H1 (cell line): Measurements from ENCODE around the gene VSTM4. TPM values are rescaled to one million over a fixed set of nuclear protein-coding genes. Genes with fewer than 3 reads are reported as not detected.

Source experiments
- CTCF ChIA-PET: fragments of 300-600 bp; sonication (Branson Sonifier 250); formaldehyde crosslinking; loops from one replicate; lab custom pipeline; 2021; ENCODE audit not compliant: partially characterized antibody; lab: Charles Lee
- POLR2A ChIA-PET: fragments of 300-600 bp; sonication (Branson Sonifier 250); formaldehyde crosslinking; loops from one replicate; lab custom pipeline; 2021; ENCODE audit warnings: inconsistent platforms; ENCODE audit not compliant: partially characterized antibody; lab: Charles Lee
- DNase-seq, 2 experiments: peaks; one replicate each; pipeline versions ENCODE4 v3.0.0 to v3.0.0-alpha.2; 2010 to 2022; ENCODE audit warnings: low spot score in 2 of 2, low read depth in 1 of 2, mixed read lengths in 1 of 2
- FAIRE-seq: peaks from 2 replicates; lab custom pipeline; 2011; peaks lifted over from hg19 to GRCh38; lab: Jason Lieb, UNC
- H2AFZ ChIP-seq: 2 replicates; pipeline ENCODE4 v1.8.1; 2012; ENCODE audit warnings: low read length, inconsistent platforms
- H2AK5ac ChIP-seq: 2 replicates; pipeline ENCODE4 v1.6.1; 2013; ENCODE audit warnings: low read depth, low read length
- H2BK120ac ChIP-seq: replicated peaks from 2 replicates; pipeline ENCODE3; 2013; ENCODE audit warnings: low read depth, low read length, inconsistent platforms
- H2BK12ac ChIP-seq: 2 replicates; pipeline ENCODE4 v1.6.1; 2013; ENCODE audit warnings: low read depth, low read length
- H2BK15ac ChIP-seq: 2 replicates; pipeline ENCODE4 v1.6.1; 2013; ENCODE audit warnings: low read length
- H2BK20ac ChIP-seq: 2 replicates; pipeline ENCODE4 v1.6.1; 2013; ENCODE audit warnings: low read length
- H2BK5ac ChIP-seq: 2 replicates; pipeline ENCODE4 v1.6.1; 2013; ENCODE audit warnings: low read depth, low read length
- H3K14ac ChIP-seq: 2 replicates; pipeline ENCODE4 v1.6.1; 2013; ENCODE audit warnings: inconsistent platforms; ENCODE audit not compliant: insufficient read length
- H3K18ac ChIP-seq: 2 replicates; pipeline ENCODE4 v1.6.1; 2013; ENCODE audit warnings: low read length; ENCODE audit errors: extremely low read depth
- H3K23ac ChIP-seq: 2 replicates; pipeline ENCODE4 v1.6.1; 2013; ENCODE audit warnings: inconsistent platforms; ENCODE audit not compliant: insufficient read length
- H3K23me2 ChIP-seq: 2 replicates; pipeline ENCODE4 v1.6.1; 2013; ENCODE audit warnings: low read depth, low read length
- H3K27ac ChIP-seq: 2 replicates; pipeline ENCODE4 v1.6.1; 2011; ENCODE audit warnings: low read depth, low read length, inconsistent platforms
- H3K27me3 ChIP-seq, 4 experiments: replicated peaks in 1 of 4; 1 replicate in 1 of 4; 2 replicates in 3 of 4; pipeline versions ENCODE4 v1.6.1 to v1.8.1; 2011 to 2013; ENCODE audit warnings: low read length in 3 of 4, mild to moderate bottlenecking in 3 of 4, inconsistent platforms in 2 of 4, mixed read lengths in 2 of 4, moderate library complexity in 1 of 4; ENCODE audit not compliant: control insufficient read depth in 3 of 4, insufficient read depth in 3 of 4; ENCODE audit errors: extremely low read depth in 1 of 4
- H3K36me3 ChIP-seq, 4 experiments: 2 replicates each; pipeline versions ENCODE4 v1.6.1 to v1.8.1; 2011 to 2013; ENCODE audit warnings: mild to moderate bottlenecking in 4 of 4, low read length in 3 of 4, moderate library complexity in 2 of 4, control low read depth in 1 of 4, inconsistent platforms in 1 of 4; ENCODE audit not compliant: insufficient read depth in 4 of 4, control insufficient read depth in 2 of 4
- H3K4ac ChIP-seq: replicated peaks from 2 replicates; pipeline ENCODE3; 2013; ENCODE audit warnings: low read length, low read depth, mixed read lengths, inconsistent platforms; ENCODE audit not compliant: insufficient read length
- H3K4me1 ChIP-seq, 4 experiments: replicated peaks in 1 of 4; 1 replicate in 1 of 4; 2 replicates in 3 of 4; pipeline versions ENCODE4 v1.6.1 to v1.8.1; 2011 to 2013; ENCODE audit warnings: low read length in 3 of 4, inconsistent platforms in 2 of 4, mixed read lengths in 1 of 4; ENCODE audit not compliant: insufficient read depth in 4 of 4, control insufficient read depth in 3 of 4
- H3K4me2 ChIP-seq, 2 experiments: 2 replicates each; pipeline versions ENCODE4 v1.6.1 to v1.8.1; 2011 to 2013; ENCODE audit warnings: low read depth in 2 of 2, low read length in 2 of 2, control low read depth in 1 of 2, inconsistent platforms in 1 of 2, mild to moderate bottlenecking in 1 of 2; ENCODE audit not compliant: insufficient read depth in 1 of 2
- H3K4me3 ChIP-seq, 4 experiments: fragments of 200-600, 300-600 bp in 1 of 4; sonication (generic), shearing (Covaris generic), sonication (Bioruptor Twin) in 1 of 4; 2 replicates each; pipeline versions ENCODE4 v1.5.1 to v1.8.1; 2011 to 2016; ENCODE audit warnings: low read length in 4 of 4, low read depth in 3 of 4, control low read depth in 2 of 4, inconsistent platforms in 2 of 4, mild to moderate bottlenecking in 2 of 4, mixed read lengths in 1 of 4, moderate library complexity in 1 of 4; ENCODE audit not compliant: insufficient read depth in 2 of 4; ENCODE audit errors: extremely low read depth in 1 of 4
- H3K56ac ChIP-seq: replicated peaks from 2 replicates; pipeline ENCODE3; 2013; ENCODE audit warnings: low read depth, mild to moderate bottlenecking, mixed read lengths, low read length, inconsistent platforms; ENCODE audit not compliant: insufficient read length
- H3K79me1 ChIP-seq: 2 replicates; pipeline ENCODE4 v1.6.1; 2013; ENCODE audit warnings: low read depth, low read length, control low read depth
- H3K79me2 ChIP-seq, 2 experiments: 2 replicates each; pipeline versions ENCODE4 v1.6.1 to v1.8.1; 2012 to 2013; ENCODE audit warnings: low read length in 2 of 2, mild to moderate bottlenecking in 2 of 2, inconsistent platforms in 1 of 2; ENCODE audit not compliant: insufficient read depth in 2 of 2, control insufficient read depth in 1 of 2
- H3K9ac ChIP-seq, 4 experiments: replicated peaks in 1 of 4; 1 replicate in 1 of 4; 2 replicates in 3 of 4; pipeline versions ENCODE4 v1.6.1 to v1.8.1; 2011 to 2013; ENCODE audit warnings: low read depth in 3 of 4, low read length in 3 of 4, control low read depth in 2 of 4, mild to moderate bottlenecking in 2 of 4, moderate library complexity in 2 of 4, inconsistent platforms in 1 of 4; ENCODE audit errors: extremely low read depth in 1 of 4
- H3K9me3 ChIP-seq, 2 experiments: 2 replicates each; pipeline versions ENCODE4 v1.6.1 to v1.8.1; 2012 to 2013; ENCODE audit warnings: mild to moderate bottlenecking in 2 of 2, moderate library complexity in 2 of 2, control low read depth in 1 of 2, inconsistent platforms in 1 of 2, low read depth in 1 of 2, low read length in 1 of 2, mixed read lengths in 1 of 2; ENCODE audit not compliant: insufficient read depth in 2 of 2
- H4K20me1 ChIP-seq, 2 experiments: replicated peaks in 1 of 2; 2 replicates each; pipeline versions ENCODE3 to v1.8.1; 2011 to 2013; ENCODE audit warnings: inconsistent platforms in 2 of 2, low read length in 2 of 2, mild to moderate bottlenecking in 1 of 2; ENCODE audit not compliant: insufficient read depth in 2 of 2, control insufficient read depth in 1 of 2
- H4K5ac ChIP-seq: 2 replicates; pipeline ENCODE4 v1.6.1; 2013; ENCODE audit warnings: low read length, low read depth, mixed read lengths, inconsistent platforms; ENCODE audit not compliant: insufficient read length
- H4K8ac ChIP-seq: 2 replicates; pipeline ENCODE4 v1.8.0; 2013; ENCODE audit warnings: mild to moderate bottlenecking, moderate library complexity, low read length, inconsistent platforms; ENCODE audit not compliant: insufficient read depth; ENCODE audit errors: extremely low read depth
- H4K91ac ChIP-seq: replicated peaks from 2 replicates; pipeline ENCODE3; 2013; ENCODE audit warnings: low read length, mixed read lengths, inconsistent platforms; ENCODE audit not compliant: insufficient read length
- CBX5 ChIP-seq: fragments of 300-800, 300-1000 bp; sonication (generic); IDR thresholded peaks from 2 replicates; pipeline ENCODE4 v1.7.1; 2016; ENCODE audit warnings: antibody characterized with exemption, low read length, low read depth
- CHD1 ChIP-seq: IDR thresholded peaks from 2 replicates; pipeline ENCODE4 v1.6.1; 2012; ENCODE audit warnings: low read depth, low read length, improper control_type of control experiment
- GABPA ChIP-seq: IDR thresholded peaks from 2 replicates; pipeline ENCODE4 v1.6.1; 2011; ENCODE audit warnings: mild to moderate bottlenecking, low read length, moderate library complexity, borderline replicate concordance; ENCODE audit not compliant: insufficient read depth
- RBBP5 ChIP-seq: IDR thresholded peaks from 2 replicates; pipeline ENCODE4 v1.7.1; 2012; ENCODE audit warnings: low read depth, mild to moderate bottlenecking, inconsistent platforms, low read length, moderate library complexity, borderline replicate concordance
- TAF7 ChIP-seq: optimal IDR thresholded peaks from 2 replicates; pipeline ENCODE3; 2011; ENCODE audit warnings: low read depth, mild to moderate bottlenecking, inconsistent platforms, low read length, moderate library complexity, borderline replicate concordance
- WGBS, 2 experiments: shearing (Covaris generic) in 1 of 2; methylation state at CpG; one replicate each; pipeline versions ENCODE4 v1.1.6 to v1.1.7; 2013 to 2015; ENCODE audit warnings: low lambda C conversion rate in 2 of 2, mixed read lengths in 2 of 2, inconsistent platforms in 1 of 2, low coverage in 1 of 2, missing lambda C conversion rate in 1 of 2; ENCODE audit not compliant: insufficient replicate concordance in 2 of 2, insufficient coverage in 1 of 2, insufficient read length in 1 of 2; ENCODE audit errors: extremely low coverage in 1 of 2, missing lambda C conversion rate in 1 of 2; 5-methylcytosine and 5-hydroxymethylcytosine counted together
- polyA plus RNA-seq, 7 experiments: library from polyadenylated mRNA; depleted of rRNA in 3 of 7; stranded (reverse) in 5 of 7; unstranded in 2 of 7; fragments of >200 nt in 5 of 7; fragments of 200-250 nt in 2 of 7; gene quantifications; 1 replicate in 5 of 7; 2 replicates in 1 of 7; 4 replicates in 1 of 7; pipeline versions ENCODE4 v1.2.1 to v1.2.3, GENCODE V29; 2011 to 2013; ENCODE audit warnings: missing spikeins in 2 of 7, mixed read lengths in 2 of 7
- total RNA-seq: library from RNA; stranded (reverse); fragmentation: NEBNext Ultra II Directional; extraction: Animal tissue kit (Norgen Biotek cat#: 25700); gene quantifications from 2 replicates; pipeline ENCODE4 v1.2.1, GENCODE V29; 2021

Gene VSTM4
- total and polyA plus RNA-seq, 2 of the 8 experiments (the other 6 are each of a cell fraction or from before 2014, with no cell fraction given), result 0.48 to 0.73 TPM

- no peaks in the 10 kb centered on the region for H4K20me1 ChIP-seq
- no peak overlapping the region for H3K9ac ChIP-seq
- no peak overlapping the region for H3K4me2 ChIP-seq
- 90% methylated on average over 7 of the region's 7 CpGs; no CpG with 5 or more reads in 1 of the 2 experiments for WGBS, 2 experiments
- H3K9me3 ChIP-seq, result no peaks in the 10 kb centered on the region
- H3K23me2 ChIP-seq, result no peaks in the 10 kb centered on the region
- H3K27ac ChIP-seq, result no peak overlapping the region
- H4K91ac ChIP-seq, result no peak overlapping the region
- H2AFZ ChIP-seq, result no peak overlapping the region
- no peaks in the 10 kb centered on the region for H3K36me3 ChIP-seq
- H4K5ac ChIP-seq, result no peak overlapping the region
- H3K23ac ChIP-seq, result no peak overlapping the region
- H3K79me2 ChIP-seq, result no peaks in the 10 kb centered on the region
- POLR2A ChIA-PET, result interaction anchor here (0.6 to 1.9 kb wide), 2 partner anchors 8 to 89 kb away, joined by 4 read pairs; no protein-coding TSS in a partner anchor
- no peaks in the 10 kb centered on the region for H3K27me3 ChIP-seq
- no peak overlapping the region for H2BK5ac ChIP-seq
- DNase-seq, result no peak
- CTCF ChIA-PET, result interaction anchor here (1.0 to 1.6 kb wide), 5 partner anchors 13 to 293 kb away, joined by 3 to 5 read pairs (median 4); no protein-coding TSS in a partner anchor
- peaks cover 1 to 6% (median 3%) of the 10 kb centered on the region in 4 experiments; a peak in 2 of 7 replicates for H3K4me1 ChIP-seq
- no peak overlapping the region for H3K18ac ChIP-seq
- no peaks in the 10 kb centered on the region for H3K79me1 ChIP-seq
- H2BK15ac ChIP-seq, result no peak overlapping the region
- H2BK20ac ChIP-seq, result no peak overlapping the region
- H3K4ac ChIP-seq, result no peak overlapping the region
- H3K4me3 ChIP-seq, result no peak overlapping the region
- no peak overlapping the region for H2AK5ac ChIP-seq
- no peak overlapping the region for H3K14ac ChIP-seq
- H3K56ac ChIP-seq, result no peak overlapping the region
- H4K8ac ChIP-seq, result no peak overlapping the region
- no peak overlapping the region for H2BK120ac ChIP-seq
- H2BK12ac ChIP-seq, result no peak overlapping the region
- FAIRE-seq, result no peak
- TF ChIP-seq GABPA (no peak), TAF7 (no peak), RBBP5 (no peak), CHD1 (no peak), CBX5 (no peak)
These were observed 23.1 kb upstream of the VSTM4 start for GRCh38 chr10:49138361-49138891.
